Measurements from ENCODE around the gene TIE1. TPM values are rescaled to one million over a fixed set of nuclear protein-coding genes. Genes with fewer than 3 reads are reported as not detected.

TIE1 gene
- total RNA-seq, 1 donor from 2014 or later, result not detected

DNA sequence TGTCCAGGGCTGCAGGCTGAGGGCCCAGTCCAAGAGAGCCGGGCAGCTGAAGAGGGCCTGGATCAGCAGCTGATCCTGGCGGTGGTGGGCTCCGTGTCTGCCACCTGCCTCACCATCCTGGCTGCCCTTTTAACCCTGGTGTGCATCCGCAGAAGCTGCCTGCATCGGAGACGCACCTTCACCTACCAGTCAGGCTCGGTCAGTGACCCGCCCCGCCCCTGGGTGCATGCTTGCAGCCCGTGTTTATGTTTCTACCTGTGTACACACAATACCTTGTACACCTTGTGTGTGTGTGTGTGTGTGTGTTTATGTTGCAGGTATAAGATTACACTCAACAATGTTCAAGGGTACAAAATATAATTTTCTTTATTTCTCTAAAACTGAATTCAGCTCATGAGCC, 13.0 kb downstream of the TIE1 start:
- TF ChIP-seq CTCF (IDR thresholded peaks at IDR 0.05), result no peak
- intact Hi-C loops (cut with micrococcal nuclease), result no loop called here
- Mint-ChIP-seq H3K4me3 (no peak overlapping the region), H3K36me3 (ENCODE audit: low read depth) (no peaks in the 10 kb centered on the region), H3K9me3 (no peaks in the 10 kb centered on the region), H3K27me3 (no peaks in the 10 kb centered on the region), H3K4me1 (no peaks in the 10 kb centered on the region), H3K27ac (no peak overlapping the region)
- POLR2A ChIA-PET, result no interaction called here
- ATAC-seq (ENCODE audit: low read depth), result no peak
- DNase-seq, result no peak
- CTCF ChIA-PET, result no interaction called here

GRCh38 chr1:43314233-43314632, 13.5 kb downstream of the TIE1 start:
- DNase-seq (no peak), ATAC-seq (ENCODE audit: low read depth) (no peak)
- Mint-ChIP-seq H3K4me1 (no peaks in the 10 kb centered on the region), H3K27ac (no peak overlapping the region), H3K36me3 (ENCODE audit: low read depth) (no peaks in the 10 kb centered on the region), H3K27me3 (no peaks in the 10 kb centered on the region), H3K9me3 (no peaks in the 10 kb centered on the region), H3K4me3 (no peak overlapping the region)
- intact Hi-C loops (cut with micrococcal nuclease), result no loop called here
- ChIA-PET POLR2A (no interaction called here), CTCF (no interaction called here)
- no peak for TF ChIP-seq CTCF (IDR thresholded peaks at IDR 0.05)

DNA sequence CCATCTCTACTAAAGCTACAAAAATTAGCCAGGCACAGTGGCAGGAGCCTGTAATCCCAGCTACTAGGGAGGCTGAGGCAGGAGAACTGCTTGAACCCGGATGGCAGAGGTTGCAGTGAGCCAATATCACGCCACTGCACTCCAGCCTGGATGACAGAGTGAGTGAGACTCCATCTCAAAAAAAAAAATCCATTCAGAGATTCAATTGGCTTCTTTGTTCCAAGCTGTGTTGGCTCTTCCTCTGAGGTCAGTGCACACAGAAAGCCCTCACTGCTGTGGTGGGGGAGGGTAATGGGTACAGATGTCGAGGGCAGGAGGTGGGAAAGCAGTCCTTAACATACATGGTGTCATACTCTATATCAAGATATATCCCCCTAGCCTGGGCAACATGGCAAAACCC, 14.7 kb downstream of the TIE1 start:
- no peaks in the 10 kb centered on the region for H3K9me3 Mint-ChIP-seq
- no peak overlapping the region for H3K4me3 Mint-ChIP-seq
- no peak for TF ChIP-seq CTCF (IDR thresholded peaks at IDR 0.05)
- no peaks in the 10 kb centered on the region for H3K36me3 Mint-ChIP-seq (ENCODE audit: low read depth)
- ChIA-PET CTCF (interaction anchor here (0.5 kb wide), 1 partner anchor 1969 kb away, joined by 4 read pairs; no protein-coding TSS in a partner anchor), POLR2A (no interaction called here)
- no peak overlapping the region for H3K27ac Mint-ChIP-seq
- ATAC-seq (ENCODE audit: low read depth), result no peak
- H3K4me1 Mint-ChIP-seq, result no peaks in the 10 kb centered on the region
- no peak for DNase-seq
- H3K27me3 Mint-ChIP-seq, result no peaks in the 10 kb centered on the region
- intact Hi-C loops (cut with micrococcal nuclease), result no loop called here

- Mint-ChIP-seq H3K4me3 (no peak overlapping the region), H3K27me3 (no peaks in the 10 kb centered on the region), H3K4me1 (no peaks in the 10 kb centered on the region), H3K9me3 (no peaks in the 10 kb centered on the region), H3K27ac (no peak overlapping the region), H3K36me3 (ENCODE audit: low read depth) (no peaks in the 10 kb centered on the region)
- no peak for DNase-seq
- CTCF ChIA-PET, result interaction anchor here (0.5 kb wide), 1 partner anchor 1968 kb away, joined by 4 read pairs; no protein-coding TSS in a partner anchor
- POLR2A ChIA-PET, result no interaction called here
- ATAC-seq (ENCODE audit: low read depth), result no peak
- intact Hi-C loops (cut with micrococcal nuclease), result no loop called here
- TF ChIP-seq CTCF (IDR thresholded peaks at IDR 0.05), result no peak
Measured at GRCh38 chr1:43315963-43316737, 15.4 kb downstream of the TIE1 start.

- Mint-ChIP-seq H3K4me1 (no peaks in the 10 kb centered on the region), H3K36me3 (ENCODE audit: low read depth) (no peaks in the 10 kb centered on the region), H3K27ac (no peak overlapping the region), H3K27me3 (no peaks in the 10 kb centered on the region), H3K4me3 (no peak overlapping the region), H3K9me3 (no peaks in the 10 kb centered on the region)
- intact Hi-C loops (cut with micrococcal nuclease), result no loop called here
- ChIA-PET CTCF (no interaction called here), POLR2A (no interaction called here)
- TF ChIP-seq CTCF (IDR thresholded peaks at IDR 0.05), result no peak
- ATAC-seq (ENCODE audit: low read depth), result no peak
- no peak for DNase-seq
Measured at GRCh38 chr1:43316738-43317520, 16.1 kb downstream of the TIE1 start.

Data from activated B cell treated with CpG ODN at 0.5 μM for 24 hours (primary cell).